ENCODE measurements around the gene NAA15.
A peak's percentile ranks its signal among the peaks of the same experiment; 100 is the strongest.
"Not testable (repeated sequence)": the region's sequence is repeated elsewhere in the genome, so short reads cannot be mapped to it uniquely, and the experiment has no call there.

The NAA15 gene

DNA sequence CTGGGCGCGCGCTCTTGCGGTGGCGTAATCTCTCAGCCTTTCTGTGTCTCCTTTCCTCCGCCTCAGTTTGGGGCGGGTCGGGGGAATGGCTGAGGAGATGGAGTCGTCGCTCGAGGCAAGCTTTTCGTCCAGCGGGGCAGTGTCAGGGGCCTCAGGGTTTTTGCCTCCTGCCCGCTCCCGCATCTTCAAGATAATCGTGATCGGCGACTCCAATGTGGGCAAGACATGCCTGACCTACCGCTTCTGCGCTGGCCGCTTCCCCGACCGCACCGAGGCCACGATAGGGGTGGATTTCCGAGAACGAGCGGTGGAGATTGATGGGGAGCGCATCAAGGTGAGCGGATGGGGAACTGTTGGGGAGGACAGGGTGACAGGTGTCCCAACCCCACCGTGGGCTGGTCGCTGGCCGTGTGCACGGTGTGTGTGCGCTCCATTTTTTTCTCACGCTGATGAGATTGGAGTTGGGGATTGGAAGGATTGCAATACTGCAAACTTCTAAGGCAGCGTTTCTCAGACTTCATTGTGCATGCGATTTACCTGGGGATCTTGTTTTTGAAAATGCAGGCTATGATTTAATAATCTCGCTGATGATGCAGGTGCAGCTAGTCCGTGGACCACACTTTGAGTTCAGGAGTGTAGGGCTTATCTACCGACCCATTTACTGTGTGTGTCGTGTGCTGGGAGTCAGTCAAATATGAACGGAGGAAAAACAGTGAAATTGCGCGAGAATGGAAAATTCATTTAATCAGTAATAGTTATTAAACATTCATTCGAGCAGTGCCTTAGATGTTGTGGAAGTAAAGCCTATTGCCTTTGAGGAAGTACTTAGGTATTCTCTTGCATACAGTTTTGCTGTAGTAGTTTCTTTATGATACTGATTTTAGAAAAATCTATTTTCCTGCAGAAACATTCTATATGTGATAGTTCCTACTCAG, 153.1 kb downstream of the NAA15 start, which contains the start of gene RAB33B:
TSS of gene RAB33B (plus strand) at position 11 of the 935 bp plus-strand sequence. CDS start at position 86, 75 bp downstream.
- DNase-seq: peak; percentile 24

DNA sequence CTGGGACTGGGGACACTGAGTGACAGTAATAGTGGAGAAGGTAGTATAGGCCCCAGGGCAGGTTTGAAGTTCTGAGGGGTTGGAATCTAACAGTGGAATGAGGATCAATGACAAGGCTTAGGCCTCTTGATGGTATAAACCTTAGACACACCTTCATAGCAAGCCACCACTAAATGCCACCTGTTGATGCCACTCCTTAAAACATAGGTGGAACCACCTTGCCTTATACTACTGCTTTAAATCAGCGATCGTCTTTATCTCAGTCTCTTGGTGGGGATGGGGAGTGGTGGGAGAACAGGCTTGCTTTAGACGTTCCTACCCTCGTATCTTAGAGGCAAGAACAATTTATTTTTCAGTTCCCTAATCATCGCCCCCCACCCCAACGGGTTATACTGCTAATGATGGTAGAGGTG, 153.8 kb downstream of the NAA15 start:
- DNase-seq: no peak

DNA sequence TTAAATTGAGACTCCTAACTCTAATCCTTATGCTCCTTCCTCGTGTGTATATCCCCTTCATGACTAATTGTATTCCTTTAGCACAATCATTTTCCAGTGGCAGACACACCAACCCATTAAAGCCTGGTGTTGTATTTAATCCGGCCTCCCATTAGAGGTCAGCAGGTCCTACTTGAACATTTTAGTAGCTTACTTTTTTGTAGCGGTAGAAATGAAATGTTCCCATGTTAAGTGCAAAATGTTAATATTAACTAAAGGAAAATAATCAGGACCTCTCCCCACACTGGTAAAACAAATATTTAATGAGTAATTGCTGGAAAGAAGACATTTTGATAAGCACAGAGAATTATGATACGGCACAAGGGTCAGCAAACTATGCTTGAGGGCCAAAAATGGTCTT, 156.0 kb downstream of the NAA15 start:
- DNase-seq: no peak

DNA sequence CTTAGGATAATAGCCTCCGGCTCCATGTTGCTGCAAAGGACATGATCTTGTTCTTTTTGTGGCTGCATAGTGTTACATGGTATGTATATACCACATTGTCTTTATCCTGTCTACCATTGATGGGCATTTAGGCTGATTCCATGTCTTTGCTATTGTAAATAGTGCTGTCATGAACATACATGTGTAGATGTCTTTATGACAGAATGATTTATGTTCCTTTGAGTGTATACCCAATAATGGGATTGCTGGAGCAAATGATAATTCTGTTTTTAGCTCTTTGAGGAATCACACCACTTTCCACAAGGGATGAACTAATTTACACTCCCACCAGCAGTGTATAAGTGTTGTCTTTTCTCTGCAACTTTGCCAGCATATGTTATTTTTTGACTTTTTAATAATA, 157.2 kb downstream of the NAA15 start:
- no peak for DNase-seq

DNA sequence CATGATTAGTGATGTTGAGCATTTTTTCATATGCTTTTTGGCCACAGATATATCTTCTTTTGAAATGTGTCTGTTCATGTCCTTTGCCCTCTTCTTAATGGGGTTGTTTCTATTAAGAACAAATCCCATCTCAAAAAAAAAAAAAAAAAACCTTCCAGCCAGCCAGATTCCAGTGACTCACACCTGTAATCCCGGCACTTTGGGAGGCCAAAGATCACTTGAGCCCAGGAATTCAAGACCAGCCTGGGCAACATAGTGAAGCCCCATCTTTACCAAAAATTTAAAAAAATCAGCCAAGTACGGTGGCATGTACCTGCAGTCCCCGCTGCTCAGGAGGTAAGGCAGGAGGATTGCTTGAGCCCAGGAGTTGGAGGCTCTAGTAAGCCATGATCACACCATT, 157.7 kb downstream of the NAA15 start:
- no peak for DNase-seq

DNA sequence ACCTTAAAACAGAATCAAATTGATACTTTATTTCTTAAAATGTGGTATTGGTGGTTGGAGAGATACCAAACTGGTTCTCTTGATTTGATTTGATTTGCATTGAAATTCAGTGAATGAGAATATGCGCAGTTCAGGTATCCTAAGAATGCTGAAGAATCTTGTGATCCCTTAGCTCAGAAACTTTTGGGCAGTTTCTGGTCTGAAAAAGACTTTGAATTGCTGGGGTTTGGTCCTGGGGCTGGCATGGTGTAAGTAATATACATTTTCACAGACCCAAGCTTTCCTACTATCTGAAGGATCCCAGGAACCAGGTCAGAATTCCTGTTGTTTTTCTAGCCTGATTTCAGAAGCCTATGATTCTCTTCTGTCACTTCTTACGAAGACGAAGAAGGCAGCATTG, 159.3 kb downstream of the NAA15 start:
- no peak for DNase-seq

DNA sequence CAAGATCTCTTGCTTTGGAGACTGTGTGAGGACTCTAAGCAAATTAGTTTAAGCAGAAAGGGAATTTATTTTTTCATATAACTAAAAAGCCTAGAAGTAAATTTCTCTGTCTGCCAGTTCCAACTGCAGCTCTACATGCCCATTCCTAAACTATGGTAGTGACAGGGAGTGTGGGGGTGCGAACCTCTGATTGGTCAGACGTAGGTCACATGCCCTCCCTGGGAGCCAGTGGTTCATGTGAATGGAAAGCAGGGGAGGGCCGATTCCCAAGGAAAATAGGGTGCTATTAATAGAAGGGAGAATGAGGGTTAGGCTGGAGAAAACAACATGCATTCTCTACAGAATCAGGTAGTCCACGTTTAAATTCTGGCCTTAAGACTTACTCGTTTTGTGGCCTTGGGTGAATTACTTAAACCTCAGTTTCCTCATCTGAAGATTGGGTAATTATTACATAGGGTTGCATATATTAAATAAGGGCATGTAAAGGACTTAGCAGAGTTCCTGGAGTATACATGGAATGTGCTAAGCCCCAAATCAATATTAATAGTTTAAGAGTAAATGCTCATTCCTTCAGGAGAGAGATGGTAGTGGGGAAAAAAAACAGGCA, 159.8 kb downstream of the NAA15 start:
- DNase-seq: peak; percentile 34

DNA sequence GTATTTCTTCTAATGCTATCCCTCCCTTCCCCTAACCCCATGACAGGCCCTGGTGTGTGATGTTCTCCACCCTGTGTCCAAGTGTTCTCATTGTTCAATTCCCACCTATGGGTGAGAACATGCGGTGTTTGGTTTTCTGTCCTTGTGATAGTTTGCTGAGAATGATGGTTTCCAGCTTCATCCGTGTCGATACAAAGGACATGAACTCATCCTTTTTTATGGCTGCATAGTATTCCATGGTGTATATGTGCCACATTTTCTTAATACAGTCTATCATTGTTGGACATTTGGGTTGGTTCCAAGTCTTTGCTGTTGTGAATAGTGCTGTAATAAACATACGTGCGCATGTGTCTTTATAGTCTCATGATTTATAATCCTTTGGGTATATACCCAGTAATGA, 163.2 kb downstream of the NAA15 start:
- not testable (repeated sequence) for DNase-seq

DNA sequence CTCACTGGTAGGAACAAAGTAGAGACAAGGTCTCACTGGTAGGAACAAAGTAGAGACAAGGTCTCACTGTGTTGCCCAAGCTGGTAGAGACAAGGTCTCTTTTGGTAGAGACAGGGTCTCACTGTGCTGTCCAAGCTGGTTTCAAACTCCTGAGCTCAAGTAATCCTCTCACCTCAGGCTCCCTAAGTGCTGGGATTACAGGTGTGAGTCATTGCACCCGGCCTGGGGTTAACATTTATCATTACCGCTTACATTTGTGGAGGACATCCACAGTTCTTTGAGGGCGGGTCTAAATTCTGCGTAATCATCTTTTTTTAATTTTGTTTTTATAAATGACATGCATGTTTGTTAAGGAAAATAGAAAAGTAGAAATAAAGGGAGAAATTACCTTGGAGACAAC, 164.6 kb downstream of the NAA15 start:
- no peak for DNase-seq

DNA sequence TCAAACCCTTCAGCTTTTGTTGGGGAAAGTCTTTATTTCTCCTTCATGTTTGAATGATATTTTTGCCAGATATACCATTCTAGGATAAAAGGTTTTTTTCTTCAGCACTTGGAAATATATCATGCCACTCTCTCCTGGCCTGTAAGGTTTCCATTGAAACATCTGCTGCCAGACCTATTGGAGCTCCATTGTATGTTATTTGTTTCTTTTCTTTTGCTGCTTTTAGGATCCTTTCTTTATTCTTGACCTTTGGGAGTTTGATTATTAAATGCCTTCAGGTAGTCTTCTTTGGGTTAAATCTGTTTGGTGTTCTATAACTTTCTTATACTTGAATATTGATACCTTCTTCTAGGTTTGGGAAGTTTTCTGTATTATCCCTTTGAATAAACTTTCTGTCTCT, 167.5 kb downstream of the NAA15 start:
- not testable (repeated sequence) for DNase-seq

DNA sequence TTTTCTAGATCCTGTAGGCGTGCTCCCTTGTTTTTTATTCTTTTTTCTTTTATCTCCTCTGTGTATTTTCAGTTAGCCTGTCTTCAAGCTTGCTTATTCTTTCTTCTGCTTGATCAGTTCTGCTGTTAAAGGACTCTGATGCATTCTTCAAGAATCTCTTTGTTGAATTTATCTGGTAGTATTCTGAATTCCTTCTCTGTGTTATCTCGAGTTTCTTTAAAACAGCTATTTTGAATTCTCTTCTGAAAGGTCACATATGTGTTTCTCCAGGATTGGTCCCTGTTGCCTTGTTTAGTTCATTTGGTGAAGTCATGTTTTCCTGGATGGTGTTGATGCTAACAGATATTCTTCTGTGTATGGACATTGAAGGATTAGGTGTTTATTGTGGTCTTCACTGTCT, 167.9 kb downstream of the NAA15 start:
- no peak for DNase-seq

Data from inflammatory macrophage treated with lipopolysaccharide for 4 hours (primary cell).